ENCODE data around the gene OVOL2. TPM values are rescaled to one million over a fixed set of nuclear protein-coding genes. Genes with fewer than 3 reads are reported as not detected.

OVOL2 gene
- total RNA-seq, 2 experiments from 2014 or later = not detected

GRCh38 chr20:18079756-18080353, 22.1 kb upstream of the OVOL2 start:
- Mint-ChIP-seq H3K36me3 (no peaks in the 10 kb centered on the region), H3K4me3 (no peak overlapping the region), H3K9me3 (ENCODE audit: low read depth) (no peaks in the 10 kb centered on the region), H3K27me3 (peaks cover 3% of the 10 kb centered on the region), H3K4me1 (no peaks in the 10 kb centered on the region), H3K27ac (no peak overlapping the region)
- ATAC-seq = no peak
- CTCF ChIA-PET = no interaction called here
- no peak for DNase-seq

- H3K36me3 Mint-ChIP-seq = no peaks in the 10 kb centered on the region
- no peaks in the 10 kb centered on the region for H3K9me3 Mint-ChIP-seq (ENCODE audit: low read depth)
- no peak overlapping the region for H3K4me3 Mint-ChIP-seq
- CTCF ChIA-PET = no interaction called here
- peaks cover 3% of the 10 kb centered on the region for H3K27me3 Mint-ChIP-seq
- no peak for DNase-seq
- no peak overlapping the region for H3K27ac Mint-ChIP-seq
- H3K4me1 Mint-ChIP-seq = no peaks in the 10 kb centered on the region
- no peak for ATAC-seq
These were observed 19.4 kb upstream of the OVOL2 start for GRCh38 chr20:18077157-18077556.

- H3K4me3 Mint-ChIP-seq = no peak overlapping the region
- DNase-seq = no peak
- CTCF ChIA-PET = no interaction called here
- no peaks in the 10 kb centered on the region for H3K36me3 Mint-ChIP-seq
- no peaks in the 10 kb centered on the region for H3K9me3 Mint-ChIP-seq (ENCODE audit: low read depth)
- H3K27me3 Mint-ChIP-seq = peaks cover 7% of the 10 kb centered on the region
- ATAC-seq = no peak
- no peak overlapping the region for H3K27ac Mint-ChIP-seq
- no peaks in the 10 kb centered on the region for H3K4me1 Mint-ChIP-seq
These were observed 14.8 kb upstream of the OVOL2 start for GRCh38 chr20:18072532-18072931.

- Mint-ChIP-seq H3K4me1 (no peaks in the 10 kb centered on the region), H3K36me3 (no peaks in the 10 kb centered on the region), H3K27me3 (peaks cover 16% of the 10 kb centered on the region), H3K27ac (no peak overlapping the region), H3K4me3 (no peak overlapping the region), H3K9me3 (ENCODE audit: low read depth) (no peaks in the 10 kb centered on the region)
- DNase-seq = no peak
- CTCF ChIA-PET = no interaction called here
- ATAC-seq = no peak
These were observed 9.0 kb upstream of the OVOL2 start for GRCh38 chr20:18066421-18067333.

- CTCF ChIA-PET = no interaction called here
- Mint-ChIP-seq H3K27ac (no peak overlapping the region), H3K9me3 (ENCODE audit: low read depth) (no peaks in the 10 kb centered on the region), H3K4me1 (no peaks in the 10 kb centered on the region), H3K4me3 (no peak overlapping the region), H3K27me3 (peaks cover 36% of the 10 kb centered on the region), H3K36me3 (no peaks in the 10 kb centered on the region)
- ATAC-seq = no peak
- DNase-seq = no peak
These were observed 6.0 kb upstream of the OVOL2 start for GRCh38 chr20:18063676-18064075.

- CTCF ChIA-PET = interaction anchor here (1.0 kb wide), 1 partner anchor 217 kb away, joined by 3 read pairs; no protein-coding TSS in a partner anchor
- H3K4me1 Mint-ChIP-seq = peaks cover 10% of the 10 kb centered on the region
These were observed 1.9 kb upstream of the OVOL2 start for GRCh38 chr20:18059603-18060002.

GRCh38 chr20:18058661-18059467, 1.1 kb upstream of the OVOL2 start:
- no peak for DNase-seq
- CTCF ChIA-PET = interaction anchor here (1.0 kb wide), 1 partner anchor 217 kb away, joined by 3 read pairs; no protein-coding TSS in a partner anchor
- Mint-ChIP-seq H3K4me3 (no peak overlapping the region), H3K4me1 (peaks cover 10% of the 10 kb centered on the region), H3K9me3 (ENCODE audit: low read depth) (no peaks in the 10 kb centered on the region), H3K27me3 (peaks cover 65% of the 10 kb centered on the region), H3K36me3 (no peaks in the 10 kb centered on the region), H3K27ac (no peak overlapping the region)
- ATAC-seq = no peak

More at GRCh38 chr20:18059603-18060002, 1.9 kb upstream of the OVOL2 start:
- ATAC-seq = no peak
- no peaks in the 10 kb centered on the region for H3K9me3 Mint-ChIP-seq (ENCODE audit: low read depth)
- H3K27me3 Mint-ChIP-seq = peaks cover 60% of the 10 kb centered on the region
- DNase-seq = no peak
- no peak overlapping the region for H3K4me3 Mint-ChIP-seq
- H3K36me3 Mint-ChIP-seq = no peaks in the 10 kb centered on the region
- no peak overlapping the region for H3K27ac Mint-ChIP-seq

GRCh38 chr20:18057994-18058349, 256 bp upstream of the OVOL2 start:
- Mint-ChIP-seq H3K4me3 (peak overlapping the region; percentile 22), H3K4me1 (peaks cover 10% of the 10 kb centered on the region), H3K36me3 (no peaks in the 10 kb centered on the region), H3K9me3 (ENCODE audit: low read depth) (no peaks in the 10 kb centered on the region), H3K27ac (no peak overlapping the region), H3K27me3 (peaks cover 70% of the 10 kb centered on the region)
- ATAC-seq (no peak), DNase-seq (no peak)
- CTCF ChIA-PET = no interaction called here

- Mint-ChIP-seq H3K9me3 (ENCODE audit: low read depth) (no peaks in the 10 kb centered on the region), H3K36me3 (no peaks in the 10 kb centered on the region), H3K4me3 (peak overlapping the region; percentile 54), H3K27ac (no peak overlapping the region), H3K4me1 (peaks cover 10% of the 10 kb centered on the region), H3K27me3 (peaks cover 74% of the 10 kb centered on the region)
- ATAC-seq (peak; percentile 54), DNase-seq (no peak)
- CTCF ChIA-PET = interaction anchor here (1.0 kb wide), 1 partner anchor 220 kb away, joined by 3 read pairs; no protein-coding TSS in a partner anchor
These were observed 1.3 kb downstream of the OVOL2 start for GRCh38 chr20:18056174-18057100.

GRCh38 chr20:18055261-18055660, 2.5 kb downstream of the OVOL2 start:
- Mint-ChIP-seq H3K36me3 (no peaks in the 10 kb centered on the region), H3K27me3 (peaks cover 81% of the 10 kb centered on the region), H3K4me1 (peaks cover 10% of the 10 kb centered on the region), H3K9me3 (ENCODE audit: low read depth) (no peaks in the 10 kb centered on the region), H3K27ac (no peak overlapping the region), H3K4me3 (no peak overlapping the region)
- CTCF ChIA-PET = no interaction called here
- no peak for ATAC-seq
- no peak for DNase-seq

- Mint-ChIP-seq H3K27ac (no peak overlapping the region), H3K9me3 (ENCODE audit: low read depth) (no peaks in the 10 kb centered on the region), H3K27me3 (peaks cover 69% of the 10 kb centered on the region)
These were observed 4.9 kb downstream of the OVOL2 start for GRCh38 chr20:18052856-18053255.

GRCh38 chr20:18050628-18051027, 7.1 kb downstream of the OVOL2 start:
- no peaks in the 10 kb centered on the region for H3K36me3 Mint-ChIP-seq
- no peak for DNase-seq
- CTCF ChIA-PET = no interaction called here
- H3K9me3 Mint-ChIP-seq (ENCODE audit: low read depth) = no peaks in the 10 kb centered on the region
- H3K4me1 Mint-ChIP-seq = no peaks in the 10 kb centered on the region
- no peak for ATAC-seq
- no peak overlapping the region for H3K27ac Mint-ChIP-seq
- peaks cover 68% of the 10 kb centered on the region for H3K27me3 Mint-ChIP-seq
- no peak overlapping the region for H3K4me3 Mint-ChIP-seq

More at GRCh38 chr20:18052856-18053255, 4.9 kb downstream of the OVOL2 start:
- H3K4me3 Mint-ChIP-seq = no peak overlapping the region
- CTCF ChIA-PET = interaction anchor here (0.7 kb wide), 1 partner anchor 383 kb away, joined by 3 read pairs; no protein-coding TSS in a partner anchor
- no peak for DNase-seq
- H3K36me3 Mint-ChIP-seq = no peaks in the 10 kb centered on the region
- no peak for ATAC-seq
- H3K4me1 Mint-ChIP-seq = peaks cover 8% of the 10 kb centered on the region
